OCI-LY3 (cell line): Measurements from ENCODE around the gene GPC3.
A peak's percentile ranks its signal among the peaks of the same experiment; 100 is the strongest.

ENCODE experiments used
- H2AFZ ChIP-seq: fragments of 200-600, 300-600 bp; shearing (Covaris generic); 2 replicates; pipeline ENCODE4 v1.6.0; 2014; ENCODE audit warnings: antibody characterized with exemption, low read depth, low read length
- H3K27ac ChIP-seq: fragments of 200-600, 300-600 bp; sonication (generic); 2 replicates; pipeline ENCODE4 v1.5.1; 2014; ENCODE audit warnings: mild to moderate bottlenecking, low read length, moderate library complexity, mixed read lengths
- H3K27me3 ChIP-seq: fragments of 200-600, 300-600 bp; sonication (generic); 2 replicates; pipeline ENCODE4 v1.6.1; 2014; ENCODE audit warnings: low read depth, low read length, mixed read lengths
- H3K36me3 ChIP-seq: fragments of 200-600, 300-600 bp; sonication (generic); replicated peaks from 2 replicates; pipeline ENCODE3; 2014; ENCODE audit warnings: low read depth, low read length, mixed read lengths
- H3K4me1 ChIP-seq: fragments of 300-600, 200-600 bp; sonication (generic); 2 replicates; pipeline ENCODE4 v1.6.1; 2014; ENCODE audit warnings: low read length, mixed read lengths
- H3K4me2 ChIP-seq: fragments of 200-600, 300-600 bp; sonication (generic); 2 replicates; pipeline ENCODE4 v1.6.1; 2014; ENCODE audit warnings: low read length, mixed read lengths
- H3K4me3 ChIP-seq: fragments of 300-600, 200-600 bp; sonication (generic); 2 replicates; pipeline ENCODE4 v1.5.1; 2014; ENCODE audit warnings: antibody characterized with exemption, mild to moderate bottlenecking, low read length, moderate library complexity
- H3K79me2 ChIP-seq: fragments of 300-600, 200-600 bp; shearing (Covaris generic); 2 replicates; pipeline ENCODE4 v1.6.1; 2014; ENCODE audit warnings: mild to moderate bottlenecking, low read length, mixed read lengths
- H3K9ac ChIP-seq: fragments of 300-600, 200-600 bp; shearing (Covaris generic); 2 replicates; pipeline ENCODE4 v1.6.0; 2014; ENCODE audit warnings: mild to moderate bottlenecking, low read length, moderate library complexity
- H3K9me3 ChIP-seq: fragments of 200-600, 300-600 bp; shearing (Covaris generic); 2 replicates; pipeline ENCODE4 v1.6.1; 2014; ENCODE audit warnings: low read length, mixed read lengths; ENCODE audit not compliant: insufficient read depth
- H4K20me1 ChIP-seq: fragments of 200-600, 300-600 bp; sonication (generic); 2 replicates; pipeline ENCODE4 v1.6.1; 2016; ENCODE audit warnings: low read length, mixed read lengths; ENCODE audit not compliant: insufficient read depth
- EZH2phosphoT487 ChIP-seq: fragments of 200-600 bp; shearing (Covaris generic); IDR thresholded peaks from 2 replicates; pipeline ENCODE4 v1.6.1; 2018; ENCODE audit warnings: antibody characterized with exemption, mixed run types, low read depth
- TF ChIP-seq, protein P1 (sequence below): fragments of 200-600, 300-600 bp; sonication (generic); IDR thresholded peaks from 2 replicates; pipeline ENCODE4 v1.5.1; 2014; ENCODE audit warnings: antibody characterized with exemption, low read length, low read depth

GPC3 gene

DNA sequence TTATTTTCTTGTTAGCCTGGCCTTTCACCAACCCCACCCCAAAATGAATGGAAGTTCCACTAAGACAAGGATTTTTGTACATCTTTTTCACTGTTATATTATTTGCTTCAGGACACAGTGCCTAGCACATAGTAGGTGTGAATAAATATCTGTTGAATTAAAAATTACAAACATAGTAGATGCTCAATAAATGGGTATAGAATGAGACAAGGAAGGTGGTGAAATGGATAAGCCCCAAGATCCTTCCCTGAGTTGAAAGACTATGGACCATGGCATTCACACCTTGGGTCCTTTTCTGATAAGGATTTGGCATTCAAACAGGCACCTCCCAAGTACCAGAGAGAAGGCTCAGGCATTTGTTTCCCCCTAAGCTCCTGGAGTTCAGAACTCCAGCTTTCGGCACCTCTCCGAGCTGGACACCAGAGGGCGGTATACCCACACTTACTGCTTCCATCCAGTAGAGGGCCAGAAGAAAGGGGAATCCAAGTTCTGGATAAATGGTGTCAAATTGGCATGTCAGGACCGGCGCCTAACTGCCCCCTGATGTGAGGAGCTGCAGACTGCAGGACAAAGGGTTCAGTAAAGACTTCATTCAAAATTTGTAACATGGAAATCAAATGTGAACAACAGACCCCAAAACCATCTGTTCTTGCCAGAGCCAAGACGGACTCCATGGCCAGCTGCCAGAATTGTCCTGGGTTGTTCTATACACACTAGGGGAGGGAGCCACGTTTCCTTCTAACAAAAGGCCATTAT lies 193.0 kb downstream of the GPC3 start:
- H3K27me3 ChIP-seq: no peaks in the 10 kb centered on the region
- H3K4me2 ChIP-seq: peak overlapping the region; percentile 83
- no peaks in the 10 kb centered on the region for H4K20me1 ChIP-seq
- peak overlapping the region; percentile 36; the same call in 1 of the 2 replicates for H3K9ac ChIP-seq
- H3K4me1 ChIP-seq: peaks cover 19% of the 10 kb centered on the region
- H3K9me3 ChIP-seq: no peaks in the 10 kb centered on the region
- H3K27ac ChIP-seq: no peak overlapping the region
- peak overlapping the region; percentile 84; the same call in 1 of the 2 replicates for H2AFZ ChIP-seq
- H3K79me2 ChIP-seq: no peaks in the 10 kb centered on the region
- H3K4me3 ChIP-seq: peak overlapping the region; percentile 72
- H3K36me3 ChIP-seq: no peaks in the 10 kb centered on the region
- TF ChIP-seq, protein P1, sequence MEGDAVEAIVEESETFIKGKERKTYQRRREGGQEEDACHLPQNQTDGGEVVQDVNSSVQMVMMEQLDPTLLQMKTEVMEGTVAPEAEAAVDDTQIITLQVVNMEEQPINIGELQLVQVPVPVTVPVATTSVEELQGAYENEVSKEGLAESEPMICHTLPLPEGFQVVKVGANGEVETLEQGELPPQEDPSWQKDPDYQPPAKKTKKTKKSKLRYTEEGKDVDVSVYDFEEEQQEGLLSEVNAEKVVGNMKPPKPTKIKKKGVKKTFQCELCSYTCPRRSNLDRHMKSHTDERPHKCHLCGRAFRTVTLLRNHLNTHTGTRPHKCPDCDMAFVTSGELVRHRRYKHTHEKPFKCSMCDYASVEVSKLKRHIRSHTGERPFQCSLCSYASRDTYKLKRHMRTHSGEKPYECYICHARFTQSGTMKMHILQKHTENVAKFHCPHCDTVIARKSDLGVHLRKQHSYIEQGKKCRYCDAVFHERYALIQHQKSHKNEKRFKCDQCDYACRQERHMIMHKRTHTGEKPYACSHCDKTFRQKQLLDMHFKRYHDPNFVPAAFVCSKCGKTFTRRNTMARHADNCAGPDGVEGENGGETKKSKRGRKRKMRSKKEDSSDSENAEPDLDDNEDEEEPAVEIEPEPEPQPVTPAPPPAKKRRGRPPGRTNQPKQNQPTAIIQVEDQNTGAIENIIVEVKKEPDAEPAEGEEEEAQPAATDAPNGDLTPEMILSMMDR: peak; percentile 89
- TF ChIP-seq EZH2phosphoT487: no peak

GRCh38 chrX:133789829-133790228 lies 195.6 kb downstream of the GPC3 start:
- Histone ChIP-seq H3K27ac (no peak overlapping the region), H3K9ac (no peak overlapping the region), H3K27me3 (no peaks in the 10 kb centered on the region), H3K4me2 (no peak overlapping the region), H3K36me3 (no peaks in the 10 kb centered on the region), H3K79me2 (no peaks in the 10 kb centered on the region), H2AFZ (no peak overlapping the region), H3K4me3 (no peak overlapping the region), H3K9me3 (no peaks in the 10 kb centered on the region), H3K4me1 (peaks cover 26% of the 10 kb centered on the region), H4K20me1 (no peaks in the 10 kb centered on the region)
- no peak for TF ChIP-seq EZH2phosphoT487
- TF ChIP-seq, protein P1: no peak

DNA sequence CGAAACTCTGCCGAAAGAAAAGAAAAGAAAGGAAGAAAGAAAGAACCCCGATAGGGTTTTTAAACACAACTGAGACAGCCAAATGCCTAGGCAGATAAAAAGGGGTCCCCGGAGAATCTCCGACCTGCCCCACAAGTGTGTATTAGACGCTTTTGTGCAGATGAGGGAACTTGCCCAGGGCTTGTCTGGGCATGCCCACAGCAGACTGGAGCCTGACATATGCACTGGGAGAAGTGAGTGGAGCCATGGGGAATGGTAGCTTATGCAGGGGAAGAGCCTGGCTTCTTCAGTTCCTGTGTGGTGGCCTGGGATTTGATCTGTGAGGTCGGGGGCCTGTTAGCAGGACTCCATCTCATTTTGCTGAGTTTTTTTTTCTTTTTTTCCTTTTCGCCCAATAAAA lies 199.0 kb downstream of the GPC3 start:
- no peaks in the 10 kb centered on the region for H3K27me3 ChIP-seq
- H3K4me3 ChIP-seq: no peak overlapping the region
- H3K4me1 ChIP-seq: peaks cover 56% of the 10 kb centered on the region
- H3K9ac ChIP-seq: no peak overlapping the region
- H3K9me3 ChIP-seq: no peaks in the 10 kb centered on the region
- TF ChIP-seq, protein P1: no peak
- no peak for TF ChIP-seq EZH2phosphoT487
- no peaks in the 10 kb centered on the region for H4K20me1 ChIP-seq
- no peaks in the 10 kb centered on the region for H3K79me2 ChIP-seq
- no peak overlapping the region for H3K27ac ChIP-seq
- H3K4me2 ChIP-seq: no peak overlapping the region
- H2AFZ ChIP-seq: no peak overlapping the region
- H3K36me3 ChIP-seq: no peaks in the 10 kb centered on the region

GRCh38 chrX:133783274-133783673 lies 202.1 kb downstream of the GPC3 start:
- Histone ChIP-seq H3K36me3 (no peaks in the 10 kb centered on the region), H2AFZ (0 out of 2 replicates have a peak overlapping the region, but pooled peaks have one; percentile 36), H3K9ac (peak overlapping the region; percentile 74), H3K4me2 (peak overlapping the region; percentile 91), H4K20me1 (no peaks in the 10 kb centered on the region), H3K27me3 (no peaks in the 10 kb centered on the region), H3K27ac (peak overlapping the region; percentile 96), H3K79me2 (no peaks in the 10 kb centered on the region), H3K4me1 (peaks cover 60% of the 10 kb centered on the region), H3K9me3 (no peaks in the 10 kb centered on the region), H3K4me3 (peak overlapping the region; percentile 63)
- no peak for TF ChIP-seq EZH2phosphoT487
- TF ChIP-seq, protein P1: no peak
